ENCODE measurements around the gene ABCA1. TPM values are rescaled to one million over a fixed set of nuclear protein-coding genes. Genes with fewer than 3 reads are reported as not detected.

Gene ABCA1
- total and polyA plus RNA-seq, 2 donors (not counting 1 experiment from before 2014, with no cell fraction given), result 11.5 to 60.4 TPM

DNA sequence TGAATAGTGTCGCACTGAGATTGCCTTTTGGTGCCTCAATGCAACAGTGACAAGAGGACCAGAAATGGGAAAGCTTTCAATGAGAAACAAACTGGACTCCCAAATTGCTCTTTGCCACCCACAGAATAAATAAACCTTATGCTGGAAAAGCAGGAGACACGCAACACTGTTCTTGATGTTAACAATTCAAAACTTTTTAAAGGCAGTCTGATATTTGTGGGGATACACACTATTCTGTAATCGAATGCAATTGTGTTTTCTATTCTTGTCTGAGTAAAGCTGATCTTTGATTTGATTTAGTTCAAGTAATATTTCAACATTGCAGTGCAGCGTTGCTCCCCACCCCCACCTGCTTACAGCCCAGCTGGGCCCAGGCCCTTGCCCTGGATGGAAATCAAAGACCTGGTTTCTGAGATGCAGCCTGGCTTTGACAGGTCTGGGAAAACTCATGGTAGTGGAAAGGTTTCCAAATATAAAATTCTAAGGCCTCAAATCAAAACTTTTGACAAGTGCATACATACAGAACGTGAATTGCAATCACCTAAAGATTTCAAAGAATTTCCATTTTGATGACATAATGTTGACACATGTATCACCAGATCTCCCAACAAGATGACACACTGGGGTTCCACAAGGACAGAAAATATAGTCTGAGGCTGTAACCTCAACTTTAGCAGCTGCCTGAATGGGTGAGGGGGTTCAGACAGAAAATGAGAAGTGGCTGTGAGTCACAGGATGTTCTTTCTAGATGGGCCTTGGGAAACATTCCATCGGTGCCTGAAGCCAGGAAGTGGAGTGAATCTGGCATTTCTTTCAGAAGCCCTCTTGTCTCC lies 55.1 kb downstream of the ABCA1 start:
- no peaks in the 10 kb centered on the region for H3K36me3 ChIP-seq (ENCODE audit: control insufficient read depth, insufficient read depth, low read length)
- H3K4me3 ChIP-seq (replicated peaks in 1 of 4; ENCODE audit: control extremely low read depth in 1 of 4, insufficient read depth in 1 of 4, low read depth in 3 of 4, low read length in 4 of 4), result no peak overlapping the region
- TF ChIP-seq EZH2 (IDR thresholded peaks at IDR 0.05; ENCODE audit: low read length, missing control alignments), result no peak
- TF ChIP-seq, protein P1, sequence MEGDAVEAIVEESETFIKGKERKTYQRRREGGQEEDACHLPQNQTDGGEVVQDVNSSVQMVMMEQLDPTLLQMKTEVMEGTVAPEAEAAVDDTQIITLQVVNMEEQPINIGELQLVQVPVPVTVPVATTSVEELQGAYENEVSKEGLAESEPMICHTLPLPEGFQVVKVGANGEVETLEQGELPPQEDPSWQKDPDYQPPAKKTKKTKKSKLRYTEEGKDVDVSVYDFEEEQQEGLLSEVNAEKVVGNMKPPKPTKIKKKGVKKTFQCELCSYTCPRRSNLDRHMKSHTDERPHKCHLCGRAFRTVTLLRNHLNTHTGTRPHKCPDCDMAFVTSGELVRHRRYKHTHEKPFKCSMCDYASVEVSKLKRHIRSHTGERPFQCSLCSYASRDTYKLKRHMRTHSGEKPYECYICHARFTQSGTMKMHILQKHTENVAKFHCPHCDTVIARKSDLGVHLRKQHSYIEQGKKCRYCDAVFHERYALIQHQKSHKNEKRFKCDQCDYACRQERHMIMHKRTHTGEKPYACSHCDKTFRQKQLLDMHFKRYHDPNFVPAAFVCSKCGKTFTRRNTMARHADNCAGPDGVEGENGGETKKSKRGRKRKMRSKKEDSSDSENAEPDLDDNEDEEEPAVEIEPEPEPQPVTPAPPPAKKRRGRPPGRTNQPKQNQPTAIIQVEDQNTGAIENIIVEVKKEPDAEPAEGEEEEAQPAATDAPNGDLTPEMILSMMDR (conservative IDR thresholded peaks at IDR 0.05 in 1 of 2, IDR thresholded peaks at IDR 0.05 in 1 of 2; ENCODE audit: low read depth in 1 of 2, low read length in 2 of 2), result no peak
- peak overlapping the region; percentile 91 for H3K27ac ChIP-seq (ENCODE audit: insufficient read depth, low read length)
- no peaks in the 10 kb centered on the region for H3K9me3 ChIP-seq (ENCODE audit: control insufficient read depth, insufficient read depth, low read depth, low read length)
- DNase-seq (ENCODE audit: low read depth in 2 of 2), result peak; percentile 79 to 98
- no peak overlapping the region for H2AFZ ChIP-seq (ENCODE audit: low read length)
- H3K4me2 ChIP-seq (ENCODE audit: extremely low read depth, insufficient read depth, low read length), result peak overlapping the region; percentile 52
- H3K9ac ChIP-seq (ENCODE audit: insufficient read depth, low read length), result no peak overlapping the region
- no peaks in the 10 kb centered on the region for H3K27me3 ChIP-seq (ENCODE audit: control insufficient read depth, insufficient read depth, low read length)
- no peaks in the 10 kb centered on the region for H4K20me1 ChIP-seq (ENCODE audit: control insufficient read depth, extremely low read depth, insufficient read depth, low read length)
- peaks cover 36% of the 10 kb centered on the region for H3K4me1 ChIP-seq (ENCODE audit: control insufficient read depth, extremely low read depth, insufficient read depth, low read length)
- H3K79me2 ChIP-seq (ENCODE audit: control insufficient read depth, insufficient read depth, low read length), result peaks cover 2% of the 10 kb centered on the region

DNA sequence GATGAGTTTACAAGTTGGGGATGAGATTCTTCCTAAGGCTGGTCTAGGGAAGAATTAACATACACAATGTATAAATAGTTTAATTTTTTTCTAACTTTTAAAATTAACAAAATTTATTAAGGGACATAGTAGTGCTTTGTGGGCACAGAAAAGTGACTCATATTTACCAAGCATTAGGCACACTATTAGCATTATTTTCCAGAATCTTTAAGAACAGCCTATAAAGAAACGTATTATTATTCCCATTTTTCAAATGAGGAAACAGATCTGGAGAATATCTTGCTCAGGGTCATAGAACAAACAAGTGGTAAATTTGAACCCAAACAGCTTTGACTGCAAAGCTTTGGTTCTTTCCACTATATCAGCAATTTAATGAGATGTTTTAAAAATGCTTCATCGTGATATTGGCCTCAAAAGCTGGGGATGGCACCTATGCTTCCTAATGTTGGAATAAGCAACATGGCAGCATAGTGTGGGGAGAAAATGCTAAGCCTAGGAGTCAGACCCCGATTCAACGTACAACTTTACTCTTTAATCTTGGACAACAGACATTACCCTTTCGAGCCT lies 55.9 kb downstream of the ABCA1 start:
- no peaks in the 10 kb centered on the region for H3K27me3 ChIP-seq (ENCODE audit: control insufficient read depth, insufficient read depth, low read length)
- H3K9me3 ChIP-seq (ENCODE audit: control insufficient read depth, insufficient read depth, low read depth, low read length), result no peaks in the 10 kb centered on the region
- H3K27ac ChIP-seq (ENCODE audit: insufficient read depth, low read length), result no peak overlapping the region
- H3K4me1 ChIP-seq (ENCODE audit: control insufficient read depth, extremely low read depth, insufficient read depth, low read length), result peaks cover 36% of the 10 kb centered on the region
- DNase-seq (ENCODE audit: low read depth in 2 of 2), result no peak
- H4K20me1 ChIP-seq (ENCODE audit: control insufficient read depth, extremely low read depth, insufficient read depth, low read length), result no peaks in the 10 kb centered on the region
- H3K9ac ChIP-seq (ENCODE audit: insufficient read depth, low read length), result no peak overlapping the region
- peaks cover 2% of the 10 kb centered on the region for H3K79me2 ChIP-seq (ENCODE audit: control insufficient read depth, insufficient read depth, low read length)
- no peaks in the 10 kb centered on the region for H3K36me3 ChIP-seq (ENCODE audit: control insufficient read depth, insufficient read depth, low read length)
- no peak overlapping the region for H3K4me3 ChIP-seq (replicated peaks in 1 of 4; ENCODE audit: control extremely low read depth in 1 of 4, insufficient read depth in 1 of 4, low read depth in 3 of 4, low read length in 4 of 4)
- no peak overlapping the region for H2AFZ ChIP-seq (ENCODE audit: low read length)
- no peak overlapping the region for H3K4me2 ChIP-seq (ENCODE audit: extremely low read depth, insufficient read depth, low read length)
- TF ChIP-seq, protein P1 (conservative IDR thresholded peaks at IDR 0.05 in 1 of 2, IDR thresholded peaks at IDR 0.05 in 1 of 2; ENCODE audit: low read depth in 1 of 2, low read length in 2 of 2), result no peak
- no peak for TF ChIP-seq EZH2 (IDR thresholded peaks at IDR 0.05; ENCODE audit: low read length, missing control alignments)

DNA sequence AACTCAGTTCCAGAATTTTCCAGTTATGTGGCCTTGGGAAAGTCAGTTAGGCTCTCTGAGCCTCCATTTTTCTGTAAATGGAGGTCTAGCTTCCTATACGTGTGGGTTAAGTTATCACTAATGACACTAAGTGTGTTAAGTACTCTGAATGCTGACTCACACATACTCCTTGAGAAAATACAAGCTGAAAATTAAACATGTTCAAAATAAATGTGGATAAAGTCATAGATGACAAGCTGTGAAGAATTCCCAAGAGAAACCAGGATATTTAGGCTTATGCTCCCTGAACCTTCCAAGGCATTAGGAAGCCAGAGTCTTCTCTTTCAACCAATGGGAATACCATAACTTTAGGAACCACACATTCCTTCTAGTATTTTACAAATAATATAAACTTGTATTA lies 58.1 kb downstream of the ABCA1 start:
- H3K27ac ChIP-seq (ENCODE audit: insufficient read depth, low read length), result no peak overlapping the region
- no peaks in the 10 kb centered on the region for H3K36me3 ChIP-seq (ENCODE audit: control insufficient read depth, insufficient read depth, low read length)
- no peak overlapping the region for H3K4me2 ChIP-seq (ENCODE audit: extremely low read depth, insufficient read depth, low read length)
- no peaks in the 10 kb centered on the region for H3K27me3 ChIP-seq (ENCODE audit: control insufficient read depth, insufficient read depth, low read length)
- peaks cover 44% of the 10 kb centered on the region for H3K4me1 ChIP-seq (ENCODE audit: control insufficient read depth, extremely low read depth, insufficient read depth, low read length)
- H3K4me3 ChIP-seq (replicated peaks in 1 of 4; ENCODE audit: control extremely low read depth in 1 of 4, insufficient read depth in 1 of 4, low read depth in 3 of 4, low read length in 4 of 4), result no peak overlapping the region
- H4K20me1 ChIP-seq (ENCODE audit: control insufficient read depth, extremely low read depth, insufficient read depth, low read length), result no peaks in the 10 kb centered on the region
- H3K79me2 ChIP-seq (ENCODE audit: control insufficient read depth, insufficient read depth, low read length), result peaks cover 2% of the 10 kb centered on the region
- peak in 1 of 2 donors; percentile 62 for DNase-seq (ENCODE audit: low read depth in 2 of 2)
- H2AFZ ChIP-seq (ENCODE audit: low read length), result no peak overlapping the region
- H3K9ac ChIP-seq (ENCODE audit: insufficient read depth, low read length), result no peak overlapping the region
- TF ChIP-seq, protein P1 (conservative IDR thresholded peaks at IDR 0.05 in 1 of 2, IDR thresholded peaks at IDR 0.05 in 1 of 2; ENCODE audit: low read depth in 1 of 2, low read length in 2 of 2), result no peak
- no peak for TF ChIP-seq EZH2 (IDR thresholded peaks at IDR 0.05; ENCODE audit: low read length, missing control alignments)
- no peaks in the 10 kb centered on the region for H3K9me3 ChIP-seq (ENCODE audit: control insufficient read depth, insufficient read depth, low read depth, low read length)

Measured in fibroblast of lung (primary cell).